Measurements from ENCODE around the gene GABBR2.
"Not testable (repeated sequence)": the region's sequence is repeated elsewhere in the genome, so short reads cannot be mapped to it uniquely, and the experiment has no call there.

GABBR2 gene

DNA sequence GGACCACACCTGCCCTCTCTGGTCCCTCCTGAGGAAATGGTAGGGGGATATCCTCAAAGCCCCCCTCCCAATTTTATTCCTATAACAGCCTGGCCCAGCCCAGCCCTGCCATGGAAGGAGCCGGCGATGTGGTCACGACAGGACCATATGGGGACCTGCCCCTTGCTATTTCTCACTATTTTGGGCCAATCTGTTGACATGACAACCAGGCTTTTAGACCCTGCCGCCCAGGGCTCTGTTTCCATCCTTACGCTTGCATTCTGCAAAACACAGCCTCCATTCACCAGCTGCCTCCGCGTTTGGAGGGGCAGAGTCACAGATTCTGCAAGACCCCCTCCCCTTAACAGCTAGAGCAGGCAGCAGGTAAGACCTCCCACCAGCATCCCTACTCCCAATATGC lies 112.2 kb downstream of the GABBR2 start:
- no peak for DNase-seq (ENCODE audit: low read depth, low spot score)

DNA sequence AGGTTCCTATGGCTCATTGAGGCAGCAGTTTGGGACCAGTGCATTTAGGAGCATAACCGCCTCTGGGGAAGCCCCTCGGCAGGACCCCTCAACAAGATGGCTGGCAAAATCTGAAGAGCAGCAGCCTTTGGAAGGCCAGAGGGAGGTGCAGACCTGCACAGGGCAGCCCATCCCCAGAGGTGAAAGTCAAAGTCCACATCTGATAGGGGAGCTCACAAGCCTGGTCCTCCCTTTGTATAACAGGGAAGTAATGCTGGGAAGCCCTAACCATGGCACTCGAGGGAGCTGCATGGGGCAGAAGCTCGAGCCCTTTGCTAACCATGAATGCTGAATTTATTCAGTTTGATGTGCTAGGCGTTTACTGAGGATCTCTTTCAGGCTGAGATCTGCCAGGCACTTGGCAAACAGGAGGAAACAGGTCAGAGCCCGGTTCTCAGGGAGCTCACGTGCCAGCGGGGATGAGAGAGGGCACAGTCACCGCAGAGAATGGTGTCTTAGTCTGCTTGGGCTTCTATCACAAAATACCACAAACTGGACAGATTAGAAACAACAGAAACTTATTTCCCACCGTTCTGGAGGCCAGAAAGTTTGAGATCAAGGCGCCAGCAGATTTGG lies 114.1 kb downstream of the GABBR2 start:
- no peak for DNase-seq (ENCODE audit: low read depth, low spot score)

DNA sequence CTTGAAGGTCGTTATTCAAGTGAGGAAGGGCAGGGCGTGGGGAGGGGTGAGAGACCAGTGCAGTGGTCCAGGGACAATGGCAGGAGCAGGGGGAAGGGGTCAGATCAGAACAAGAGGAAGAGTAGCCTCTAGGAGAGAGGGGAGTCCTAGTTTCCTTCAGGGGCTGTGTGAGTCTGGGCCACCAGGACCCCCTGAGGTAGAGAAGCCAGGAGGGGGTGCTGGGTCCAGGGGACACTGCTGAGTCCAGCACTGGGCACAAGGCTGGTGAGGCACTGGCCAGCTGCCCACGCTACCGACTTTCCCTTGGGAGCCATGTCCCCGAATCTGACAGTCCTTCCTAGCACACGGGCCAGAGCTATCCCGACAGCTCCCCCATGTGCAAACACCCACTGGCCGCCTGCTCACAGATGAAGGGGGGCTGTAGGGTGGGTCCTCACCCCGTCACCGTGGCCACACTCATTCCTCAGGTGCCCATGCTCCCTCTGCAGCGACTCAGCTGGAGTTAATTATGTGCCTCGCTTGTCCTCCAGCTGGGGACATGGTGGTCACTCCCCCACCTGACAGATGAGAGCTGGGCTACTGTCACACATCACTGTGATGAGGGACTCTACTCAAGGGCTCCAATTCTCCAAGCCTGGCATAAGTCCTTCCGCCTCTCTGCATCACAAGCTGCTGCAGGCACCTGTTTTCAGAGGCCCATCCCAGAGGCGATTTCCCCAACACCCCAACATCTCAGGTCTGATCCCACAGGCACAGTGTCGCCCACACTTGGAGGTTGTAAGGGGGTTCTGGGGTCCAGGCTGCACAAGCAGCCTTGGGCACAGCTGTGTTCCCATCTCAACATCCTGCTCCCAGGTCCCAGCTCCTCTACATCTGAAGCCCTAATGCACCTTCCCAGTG lies 115.1 kb downstream of the GABBR2 start:
- DNase-seq (ENCODE audit: low read depth, low spot score): no peak

DNA sequence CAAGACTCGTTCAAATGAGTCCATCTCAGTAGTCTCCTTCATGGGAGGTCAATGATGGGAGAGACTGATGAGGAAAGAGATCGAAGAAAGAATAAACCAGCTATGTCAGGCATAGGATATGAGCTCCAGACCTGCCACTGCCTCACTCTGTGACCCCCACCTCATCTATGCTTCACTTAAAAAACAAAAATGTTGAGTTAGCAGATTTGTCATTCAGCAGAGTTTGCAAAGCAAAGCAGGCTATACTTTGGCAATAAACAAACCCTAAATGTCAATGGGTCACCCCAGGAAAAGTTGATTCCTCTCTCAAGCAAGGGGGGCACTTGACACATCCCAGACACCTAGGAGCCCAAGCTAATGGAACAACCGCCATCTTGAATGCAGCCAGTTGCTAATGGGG lies 117.0 kb downstream of the GABBR2 start:
- DNase-seq (ENCODE audit: low read depth, low spot score): no peak

DNA sequence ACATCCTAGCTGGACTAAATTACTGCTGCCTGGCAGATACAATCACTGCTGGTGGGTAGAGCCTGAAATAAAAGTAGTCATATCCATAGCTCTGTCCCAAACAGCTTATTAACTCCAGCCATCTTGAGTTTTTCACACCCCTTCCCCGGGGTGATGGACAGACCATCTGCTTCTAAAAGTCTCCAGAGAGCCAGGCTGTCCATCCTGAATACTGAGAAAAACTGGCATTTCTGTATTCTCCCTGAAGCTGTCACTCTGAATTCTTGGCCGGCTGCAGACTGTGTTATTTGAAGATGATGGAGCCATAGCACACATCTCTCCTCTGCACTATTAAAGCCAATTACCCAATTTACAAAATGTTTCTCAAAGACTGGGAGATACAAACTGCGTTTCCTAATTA lies 118.6 kb downstream of the GABBR2 start:
- no peak for DNase-seq (ENCODE audit: low read depth, low spot score)

DNA sequence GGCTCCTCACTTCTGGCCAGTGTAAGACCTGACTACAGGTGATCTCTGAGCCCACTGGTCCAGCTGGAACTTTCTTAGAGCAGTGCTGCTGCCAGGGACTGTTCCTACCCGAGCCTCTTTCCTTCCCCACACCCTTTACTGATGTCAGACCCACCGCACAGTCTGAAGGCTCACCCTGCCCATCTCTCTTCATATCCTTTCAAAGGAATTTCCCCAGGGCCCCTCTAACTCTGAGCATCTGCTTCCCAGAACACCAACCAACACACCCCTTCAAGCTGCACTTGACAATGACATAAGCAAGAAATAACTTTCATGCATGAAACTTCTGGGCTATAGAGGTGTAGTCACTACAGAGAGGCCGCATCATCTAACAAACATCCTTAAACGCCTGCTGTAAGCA lies 119.6 kb downstream of the GABBR2 start:
- DNase-seq (ENCODE audit: low read depth, low spot score): no peak

DNA sequence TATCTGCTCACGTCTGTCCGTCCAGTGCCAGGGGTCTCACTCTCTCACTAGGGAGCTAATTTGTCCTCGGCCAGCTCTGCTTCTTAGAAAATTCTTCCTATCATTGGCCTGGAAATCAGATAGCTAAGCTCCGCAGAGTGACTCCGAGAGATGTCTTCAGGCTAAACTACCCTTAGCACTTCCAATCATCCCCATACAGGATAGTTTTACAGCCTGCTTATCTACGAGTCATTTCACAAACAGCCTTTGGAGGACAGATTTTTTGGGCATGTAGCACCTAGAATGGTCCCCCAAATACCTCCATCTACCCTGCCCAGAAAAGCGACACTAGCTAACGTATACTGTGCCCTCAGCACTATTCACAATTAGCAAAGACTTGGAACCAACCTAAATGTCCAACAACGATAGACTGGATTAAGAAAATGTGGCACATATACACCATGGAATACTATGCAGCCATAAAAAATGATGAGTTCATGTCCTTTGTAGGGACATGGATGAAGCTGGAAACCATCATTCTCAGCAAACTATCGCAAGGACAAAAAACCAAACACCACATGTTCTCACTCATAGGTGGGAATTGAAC lies 123.8 kb downstream of the GABBR2 start:
- not testable (repeated sequence) for DNase-seq (ENCODE audit: low read depth, low spot score)

DNA sequence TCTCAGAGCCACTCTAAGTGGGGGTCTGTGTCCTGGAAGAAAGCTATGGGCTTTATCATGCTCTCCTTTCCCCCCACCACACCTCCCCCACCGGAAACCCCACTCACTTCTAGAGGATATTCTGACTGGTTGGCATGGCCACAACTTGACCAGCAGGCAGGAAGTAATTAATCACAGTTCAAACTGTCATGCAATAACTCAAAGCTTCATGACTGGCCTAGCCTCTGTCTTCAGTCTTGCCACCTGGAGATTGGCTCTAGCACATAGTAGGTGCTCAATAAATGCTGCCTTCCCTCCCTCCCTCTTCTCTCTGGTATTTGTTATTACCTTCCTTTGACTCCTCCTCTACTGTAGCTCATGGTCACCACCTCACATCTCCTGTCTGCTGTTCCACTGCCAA lies 124.7 kb downstream of the GABBR2 start:
- no peak for DNase-seq (ENCODE audit: low read depth, low spot score)

DNA sequence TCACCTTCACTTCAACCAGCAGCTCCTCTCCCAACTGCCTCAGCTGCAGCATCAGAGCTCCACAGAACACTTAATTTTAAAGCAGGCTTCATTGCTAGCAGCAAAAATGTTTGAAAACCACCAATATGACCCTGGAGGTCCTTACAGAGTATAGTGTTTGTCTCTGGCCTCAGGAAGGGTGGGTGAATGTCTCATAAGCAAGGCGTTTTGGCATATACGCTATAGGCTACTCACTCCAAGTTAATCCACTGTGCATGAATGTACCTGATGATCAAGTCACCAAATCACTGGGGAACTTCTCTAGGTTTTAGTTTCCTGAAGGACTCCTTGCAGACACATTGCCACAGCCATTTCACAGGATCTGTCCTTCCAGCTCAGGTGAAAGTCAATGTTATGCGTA lies 125.3 kb downstream of the GABBR2 start:
- no peak for DNase-seq (ENCODE audit: low read depth, low spot score)

DNA sequence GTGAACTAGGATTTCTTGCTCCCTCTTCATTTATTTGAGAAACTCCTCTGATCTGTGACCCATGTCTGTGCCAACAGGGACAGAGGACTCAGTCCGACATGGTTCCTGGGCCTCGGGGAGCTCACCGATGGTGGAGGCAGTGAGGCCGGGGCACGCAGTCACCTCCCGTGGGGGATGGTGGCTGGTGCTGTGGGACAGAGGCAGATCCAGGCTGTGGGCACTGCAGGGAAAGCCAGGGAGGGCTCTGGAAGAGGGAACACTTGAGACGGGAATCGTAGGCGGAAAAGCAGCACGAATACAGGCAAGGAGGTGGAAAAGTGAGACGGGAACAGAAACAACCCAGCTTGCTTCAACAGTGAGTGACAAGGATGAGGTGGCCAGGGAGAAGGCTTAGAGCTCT lies 127.8 kb downstream of the GABBR2 start:
- DNase-seq (ENCODE audit: low read depth, low spot score): no peak

DNA sequence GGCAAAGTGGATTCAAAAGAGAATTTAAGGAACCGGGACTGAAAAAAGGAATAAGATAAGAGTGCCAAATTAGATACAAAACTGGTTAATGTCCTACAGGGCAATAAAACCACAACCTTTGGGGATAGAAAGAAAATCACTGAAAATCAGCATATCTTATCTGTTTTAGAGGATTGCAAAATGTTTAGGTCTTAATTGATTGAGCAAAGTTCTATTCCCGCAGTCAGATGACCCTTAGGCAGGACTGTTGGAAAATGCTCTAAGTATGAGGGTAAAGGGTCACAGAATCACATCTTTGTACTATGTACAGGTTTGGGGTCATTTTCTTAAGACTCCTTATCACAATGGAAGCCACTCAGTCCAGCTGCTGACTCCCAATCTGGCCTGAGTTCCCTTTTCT lies 129.0 kb downstream of the GABBR2 start:
- DNase-seq (ENCODE audit: low read depth, low spot score): no peak

DNA sequence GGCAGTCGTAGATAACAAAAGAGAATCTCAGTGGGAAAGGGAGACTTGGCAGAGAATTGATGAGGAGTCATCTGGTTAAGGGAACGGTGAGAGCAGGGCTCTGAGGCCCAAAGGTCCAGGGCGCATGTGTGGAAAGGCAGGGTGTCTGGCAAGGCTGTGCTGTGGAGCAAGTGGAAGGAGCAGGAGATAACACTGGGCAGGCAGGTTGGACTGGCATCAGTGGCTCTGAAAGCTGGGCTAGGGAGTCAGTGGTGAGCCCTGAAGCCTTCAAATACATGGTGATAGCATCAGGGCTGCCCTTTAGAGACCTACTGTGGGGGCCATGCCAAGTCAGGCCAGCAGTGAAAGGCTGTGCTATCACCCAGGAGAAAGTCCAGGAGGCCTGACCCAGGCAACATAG lies 131.3 kb downstream of the GABBR2 start:
- no peak for DNase-seq (ENCODE audit: low read depth, low spot score)

DNA sequence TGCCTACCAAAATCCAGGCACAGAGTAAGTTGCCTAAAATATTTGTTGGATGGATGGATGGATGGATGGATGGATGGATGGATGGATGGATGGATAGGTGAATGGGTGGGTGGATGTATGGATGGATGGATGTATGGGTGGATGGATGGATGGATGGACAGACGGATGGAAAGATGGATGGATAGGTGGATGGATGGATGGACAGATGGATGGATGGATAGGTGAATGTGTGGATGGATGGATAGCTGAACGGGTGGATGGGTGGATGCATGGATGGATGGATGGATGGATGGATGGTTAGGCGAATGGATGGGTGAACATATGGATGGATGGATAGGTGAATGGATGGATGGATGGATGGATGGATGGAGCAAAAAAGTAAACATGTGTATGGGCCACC lies 131.9 kb downstream of the GABBR2 start:
- no peak for DNase-seq (ENCODE audit: low read depth, low spot score)

DNA sequence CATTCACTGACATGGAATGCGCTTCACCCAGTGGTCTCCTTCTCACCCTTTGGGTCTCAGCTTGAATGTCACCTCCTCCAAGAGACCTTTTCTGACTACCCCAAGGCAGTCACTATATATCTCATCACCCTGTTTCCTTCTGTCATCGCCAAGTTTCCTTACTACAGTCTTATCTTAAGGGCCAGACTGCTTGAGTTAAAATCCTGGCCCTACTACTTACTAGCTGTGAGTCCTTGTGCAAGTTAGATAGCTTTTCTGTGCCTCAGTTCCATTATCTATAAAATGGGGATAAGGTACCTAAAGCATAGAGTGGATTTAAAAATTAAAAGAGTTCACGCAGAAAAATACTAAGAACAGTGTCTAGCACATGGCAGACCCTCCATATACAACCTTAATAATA lies 132.4 kb downstream of the GABBR2 start:
- DNase-seq (ENCODE audit: low read depth, low spot score): no peak

DNA sequence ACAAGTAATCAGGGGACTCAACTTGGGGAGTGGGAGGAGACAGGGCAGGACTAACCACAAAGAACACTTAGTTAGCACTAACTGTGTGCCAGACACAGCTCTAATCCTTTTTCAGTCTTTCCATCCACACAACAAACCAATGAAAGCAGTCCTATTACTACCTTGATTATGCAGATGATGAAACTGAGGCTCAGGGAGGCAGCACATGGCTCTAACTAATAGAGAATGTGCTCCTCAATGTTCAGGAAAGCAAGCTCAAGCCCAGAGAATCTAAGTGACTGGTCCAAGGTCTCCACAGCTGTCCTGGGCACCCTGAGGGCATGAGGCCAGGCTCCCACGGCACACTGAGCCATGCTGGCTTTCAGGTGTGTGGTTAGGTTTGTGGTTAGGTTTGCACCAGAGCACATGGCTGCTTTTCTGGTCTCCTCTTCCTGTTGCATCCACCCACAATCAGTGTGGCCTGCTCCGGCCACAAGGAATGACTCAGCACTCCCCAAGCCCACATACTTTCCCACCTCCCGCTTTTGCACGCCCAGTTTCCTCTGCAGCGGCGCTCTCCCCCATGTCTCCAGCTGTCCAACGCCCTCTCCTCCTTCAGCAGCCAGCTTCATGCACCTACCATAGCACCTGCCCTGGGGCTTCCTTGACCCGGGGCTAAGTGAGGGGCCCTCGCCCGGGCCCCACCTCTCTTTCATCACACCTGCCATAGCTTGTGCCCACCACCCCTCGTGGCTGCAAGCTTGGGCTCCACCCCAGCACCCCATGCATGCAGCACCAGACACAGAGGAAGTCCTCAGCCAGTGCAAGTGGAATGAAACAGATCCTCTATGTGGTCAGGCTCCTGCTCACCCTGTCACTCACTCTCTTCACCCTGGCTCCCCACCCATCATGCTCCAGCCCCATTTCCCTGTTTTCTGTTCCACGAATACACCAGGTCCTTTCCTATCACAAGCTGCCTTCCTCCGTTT lies 133.1 kb downstream of the GABBR2 start:
- DNase-seq (ENCODE audit: low read depth, low spot score): no peak

DNA sequence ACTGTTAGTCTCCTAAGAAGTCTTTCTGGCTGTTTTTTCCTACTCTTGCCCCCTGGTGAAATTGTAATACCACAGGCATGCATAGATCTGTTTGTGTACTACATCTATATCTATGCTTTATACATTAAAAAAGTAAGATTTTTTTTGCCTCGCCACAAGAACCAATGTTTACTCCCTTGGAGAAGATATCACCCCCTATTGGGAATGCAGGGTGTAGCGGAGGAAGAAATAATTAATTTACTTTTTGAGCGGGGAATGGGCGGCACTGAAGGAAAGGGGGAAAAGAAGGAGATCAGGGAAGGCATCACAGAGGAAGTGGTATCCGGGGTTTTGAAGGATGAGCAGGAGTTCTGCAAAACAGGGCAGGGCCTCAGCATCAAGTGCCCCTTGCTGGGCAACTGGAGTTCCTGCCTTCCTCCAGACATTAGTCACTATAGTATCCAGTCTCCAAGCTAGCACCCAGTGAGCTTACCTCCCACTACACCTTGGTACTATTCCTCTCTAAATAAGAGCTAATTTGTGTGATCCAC lies 134.9 kb downstream of the GABBR2 start:
- no peak for DNase-seq (ENCODE audit: low read depth, low spot score)

DNA sequence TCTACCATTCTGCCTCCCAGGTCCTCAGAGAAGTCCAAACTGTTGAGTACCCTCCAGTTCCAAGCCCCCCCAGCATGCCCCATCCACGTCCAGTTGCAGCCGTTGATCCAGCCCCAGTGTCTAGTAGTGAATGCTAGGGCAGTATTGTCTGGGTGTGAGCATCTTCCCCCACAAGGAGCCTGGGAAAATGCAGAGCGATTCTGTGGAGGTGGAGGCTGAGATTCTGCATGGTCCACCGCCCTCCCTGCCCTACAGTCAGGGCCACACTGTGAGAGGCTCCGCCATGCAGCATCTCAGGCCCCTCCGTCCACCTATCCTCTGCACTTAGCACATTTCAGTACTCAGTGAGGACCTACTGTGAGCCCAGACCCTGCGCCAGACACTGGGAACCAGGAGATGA lies 135.9 kb downstream of the GABBR2 start:
- no peak for DNase-seq (ENCODE audit: low read depth, low spot score)

DNA sequence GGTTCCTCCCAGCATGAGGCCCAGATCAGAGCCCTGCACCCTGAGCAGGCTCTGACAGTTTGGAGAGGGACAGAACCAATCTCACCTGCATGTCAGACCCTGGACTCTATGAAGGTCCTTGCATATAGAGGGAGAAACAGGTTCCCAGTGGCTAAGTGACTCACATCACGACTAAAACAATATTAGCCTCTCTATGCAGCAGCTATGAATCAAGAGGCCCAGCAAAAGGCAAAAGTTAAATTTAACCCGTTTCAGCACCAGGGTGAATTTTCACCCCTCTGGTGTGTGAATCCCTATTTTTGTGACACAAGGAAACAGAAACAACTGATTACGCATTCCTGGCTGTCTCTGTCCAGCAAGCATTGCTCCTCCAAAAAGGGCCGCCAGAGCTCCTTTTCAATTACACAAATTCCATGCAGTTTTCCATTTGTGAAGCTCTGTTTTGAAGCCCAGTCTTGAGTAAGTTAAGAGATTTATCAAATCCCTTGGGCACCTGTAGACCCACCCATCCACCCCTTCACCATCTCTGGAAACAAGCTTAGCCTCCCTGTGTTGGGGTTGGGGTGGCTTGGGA lies 136.6 kb downstream of the GABBR2 start:
- no peak for DNase-seq (ENCODE audit: low read depth, low spot score)

DNA sequence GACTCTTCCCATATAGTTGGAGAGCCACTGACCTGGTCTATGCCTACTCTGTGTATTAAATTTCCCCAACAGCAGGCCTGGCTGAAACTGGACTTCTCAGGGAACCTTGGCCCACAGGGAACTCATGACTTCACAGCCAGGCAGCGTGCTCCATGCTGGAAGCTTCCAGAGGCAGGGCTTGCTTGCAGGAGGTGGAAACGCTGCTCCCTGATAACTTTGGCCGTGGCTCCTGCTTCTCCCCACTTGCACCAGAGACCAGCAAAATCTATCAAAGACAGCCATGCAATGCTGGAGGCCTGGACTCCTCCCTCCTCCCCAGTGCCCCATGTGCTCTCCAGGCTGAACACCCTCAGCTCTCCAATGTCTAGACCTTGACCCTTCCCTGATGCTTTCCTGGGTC lies 137.1 kb downstream of the GABBR2 start:
- no peak for DNase-seq (ENCODE audit: low read depth, low spot score)

DNA sequence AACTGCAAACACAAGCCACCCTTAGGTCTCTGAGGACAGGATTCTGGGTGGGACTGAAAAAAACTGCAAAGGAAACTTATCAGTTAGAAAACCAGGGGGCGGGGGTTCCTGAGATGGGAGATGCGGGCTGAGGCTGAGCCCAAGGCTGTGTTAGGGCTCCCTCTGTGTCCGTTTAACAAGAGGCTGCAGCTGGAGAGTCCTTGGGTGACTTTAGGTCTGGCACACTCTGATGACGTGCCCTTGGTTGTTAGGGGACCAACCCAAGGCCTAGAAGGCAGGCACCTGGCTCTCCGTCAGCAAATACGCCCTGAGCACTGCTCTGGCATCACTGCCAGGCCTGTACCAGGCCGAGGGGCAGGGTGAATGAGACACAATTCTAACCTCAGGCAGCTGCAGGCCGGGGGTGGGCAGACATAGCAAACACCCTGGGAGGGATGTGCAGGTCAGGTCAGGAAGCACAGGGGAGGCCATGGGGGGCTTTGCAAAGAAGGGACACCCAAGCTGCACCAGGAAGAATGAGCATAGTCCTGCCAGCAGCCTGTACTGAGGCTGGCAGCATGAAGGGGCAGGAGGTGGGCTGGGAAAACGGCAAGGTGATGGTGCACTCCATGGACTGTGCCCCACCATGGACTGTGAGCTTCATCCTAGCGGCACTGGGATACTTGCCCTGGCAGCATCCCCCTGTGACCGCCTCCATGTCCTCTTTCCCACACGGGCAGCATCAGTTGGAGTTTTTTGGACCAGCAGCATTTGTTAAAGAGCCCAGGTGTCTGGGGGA lies 137.9 kb downstream of the GABBR2 start:
- peak; percentile 33 for DNase-seq (ENCODE audit: low read depth, low spot score)
